NCI-H1105 (cell line): ENCODE data around the gene ANXA6.

ENCODE experiments used
- DNase-seq: peaks from one replicate; lab custom pipeline; 2025; lab: John Stamatoyannopoulos, UW

ANXA6 gene

DNA sequence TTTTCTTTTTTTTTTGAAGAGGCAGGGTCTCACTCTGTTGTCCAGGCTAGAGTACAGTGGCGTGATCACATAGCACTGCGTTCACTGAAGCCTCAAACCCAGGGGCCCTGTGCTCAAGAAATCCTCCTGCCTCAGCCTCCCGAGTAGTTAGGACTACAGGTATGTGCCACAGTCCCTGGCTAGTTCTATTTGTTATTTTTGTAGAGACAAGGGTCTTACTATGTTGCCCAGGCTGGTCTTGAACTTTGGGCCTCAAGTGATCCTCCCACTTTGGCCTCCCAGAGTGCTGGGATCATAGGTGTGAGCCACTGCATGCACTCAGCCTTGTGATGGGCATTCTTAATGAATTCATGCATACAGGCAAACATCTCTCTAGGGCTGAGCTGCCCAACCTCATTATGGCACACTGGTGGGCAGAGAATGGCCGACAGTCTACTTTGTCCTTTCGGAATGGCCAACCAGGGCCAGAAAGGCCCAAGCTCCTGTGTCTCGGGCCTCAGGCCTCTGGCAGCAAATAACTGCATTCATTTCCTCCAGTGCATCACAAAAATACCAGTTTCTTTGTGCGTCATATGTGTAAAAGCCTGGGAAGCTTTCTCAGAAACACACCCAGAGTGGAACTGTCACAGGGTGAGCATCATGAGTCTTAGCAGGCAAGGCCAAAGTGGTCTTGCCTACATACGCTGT lies 27.2 kb downstream of the ANXA6 start:
- no peak for DNase-seq

- DNase-seq, result no peak
Measured at GRCh38 chr5:151128817-151129216, 28.8 kb downstream of the ANXA6 start.

GRCh38 chr5:151127926-151128325 lies 29.7 kb downstream of the ANXA6 start:
- no peak for DNase-seq

GRCh38 chr5:151126199-151126645 lies 31.4 kb downstream of the ANXA6 start:
- DNase-seq, result peak; percentile 5

DNA sequence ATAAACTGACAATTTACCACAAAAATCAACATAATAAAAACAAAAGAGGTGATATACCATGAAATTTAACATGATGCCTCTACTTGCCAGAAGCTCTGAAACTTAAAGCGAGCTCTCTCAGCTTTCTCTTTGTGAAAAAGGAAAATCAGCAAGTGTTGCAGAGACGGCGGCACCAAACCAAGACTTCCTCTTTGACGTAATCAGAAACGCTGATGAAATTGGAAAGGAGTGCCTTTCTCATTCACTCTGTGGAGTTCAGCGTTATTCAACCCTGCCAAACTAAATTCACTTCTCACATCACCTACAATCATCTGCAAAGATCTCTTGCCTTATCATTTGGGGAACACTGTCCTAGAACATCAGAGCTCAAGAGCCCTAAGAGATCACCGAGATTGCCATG lies 32.2 kb downstream of the ANXA6 start:
- no peak for DNase-seq

DNA sequence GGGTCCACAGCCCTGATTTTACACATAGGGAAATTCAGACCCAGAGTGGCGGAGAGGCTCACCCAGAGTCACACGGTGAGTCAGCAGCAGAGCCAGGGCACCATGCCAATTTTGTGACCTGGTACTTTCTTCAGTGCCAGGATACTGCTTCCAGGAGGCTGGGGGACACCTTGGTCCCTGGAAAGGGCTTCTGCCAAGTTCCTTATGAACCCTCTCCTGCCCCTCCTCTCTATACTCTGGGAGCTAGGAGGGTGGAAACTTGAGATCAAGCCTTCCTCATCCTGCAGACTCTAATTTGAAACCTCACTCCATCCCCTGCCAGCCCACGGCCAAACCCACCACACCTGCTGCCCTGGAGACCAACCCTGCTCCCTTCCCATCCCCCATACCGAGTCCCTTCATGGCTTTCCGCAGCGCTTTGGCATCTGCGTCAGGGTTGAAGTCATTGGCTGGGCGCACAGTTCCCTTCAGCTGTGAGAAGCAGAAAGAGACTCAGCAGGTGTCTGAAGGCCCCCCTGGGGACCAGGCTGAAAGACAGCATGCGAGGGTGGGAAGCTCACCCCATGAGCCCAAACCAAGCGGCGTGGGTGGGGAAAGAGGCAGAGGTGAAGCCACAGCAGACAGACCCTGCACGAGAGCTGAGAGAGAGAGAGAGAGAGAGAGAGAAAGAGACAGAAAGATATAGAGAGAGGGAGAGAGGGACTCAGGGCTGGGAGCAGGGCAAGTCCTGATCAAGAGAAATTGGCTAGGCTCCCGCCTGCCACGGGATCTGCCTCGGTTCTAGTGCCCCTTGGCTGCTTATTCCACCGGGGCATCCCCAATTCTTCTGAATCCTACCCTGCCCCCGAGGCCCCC lies 33.5 kb downstream of the ANXA6 start:
- peak; percentile 57 for DNase-seq

- DNase-seq, result no peak
Measured at GRCh38 chr5:151122828-151123227, 34.8 kb downstream of the ANXA6 start.

- DNase-seq, result no peak
Measured at GRCh38 chr5:151121665-151122064, 35.9 kb downstream of the ANXA6 start.

DNA sequence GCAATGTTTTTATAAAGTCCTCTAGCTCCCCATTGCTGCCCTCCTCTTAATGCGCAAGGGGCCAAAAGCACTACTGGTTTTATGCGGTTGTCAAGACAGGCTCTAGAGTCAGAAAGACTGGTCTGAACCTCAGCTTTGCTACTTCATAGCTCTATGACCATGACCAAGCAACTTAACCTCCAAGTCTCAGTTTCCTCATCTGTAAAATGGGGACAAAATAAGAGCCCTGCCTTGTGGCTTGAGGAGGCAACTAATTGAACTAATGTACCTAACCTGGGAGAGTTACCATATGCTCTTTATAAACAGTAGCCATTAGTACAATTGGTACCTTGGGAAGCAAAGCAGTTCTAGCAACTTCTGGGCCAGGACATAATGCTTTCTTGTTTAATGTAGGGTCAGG lies 36.5 kb downstream of the ANXA6 start:
- DNase-seq, result no peak

DNA sequence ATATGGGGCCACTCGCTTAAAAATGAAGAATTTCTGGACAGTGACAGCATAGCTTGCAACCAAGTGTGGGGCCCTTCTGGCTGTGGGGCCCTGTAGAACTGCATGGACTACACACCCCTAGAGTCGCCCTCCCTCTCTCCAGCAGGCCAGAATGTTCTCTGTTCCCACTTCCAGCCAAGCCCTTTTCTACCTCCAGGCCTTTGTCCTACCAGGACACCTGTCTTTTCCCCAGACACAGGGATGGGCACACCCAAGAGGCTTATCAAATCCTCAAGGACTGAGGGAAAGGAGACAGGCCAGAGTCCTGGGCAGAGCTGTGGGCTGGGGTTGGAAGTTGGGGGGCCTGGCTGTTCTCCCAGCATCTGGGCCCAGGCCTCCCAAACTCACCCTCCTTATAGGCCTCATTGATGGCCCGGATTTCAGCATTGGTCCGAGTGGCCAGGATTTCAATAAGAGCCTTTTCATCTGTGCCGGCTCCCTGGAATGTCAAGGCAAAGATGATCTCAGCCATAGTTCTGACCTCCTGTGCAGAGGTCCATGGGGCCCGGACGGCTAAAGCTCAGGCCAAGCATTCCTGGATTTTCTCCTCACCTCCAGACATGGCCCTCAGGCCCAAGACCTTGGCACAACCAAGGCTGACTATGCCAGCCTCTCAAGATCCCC lies 38.5 kb downstream of the ANXA6 start:
- DNase-seq, result no peak

- peak; percentile 21 for DNase-seq
Measured at GRCh38 chr5:151115272-151115905, 42.2 kb downstream of the ANXA6 start.

- DNase-seq, result no peak
Measured at GRCh38 chr5:151113651-151114050, 43.9 kb downstream of the ANXA6 start.

- no peak for DNase-seq
Measured at GRCh38 chr5:151110992-151111391, 46.6 kb downstream of the ANXA6 start.

DNA sequence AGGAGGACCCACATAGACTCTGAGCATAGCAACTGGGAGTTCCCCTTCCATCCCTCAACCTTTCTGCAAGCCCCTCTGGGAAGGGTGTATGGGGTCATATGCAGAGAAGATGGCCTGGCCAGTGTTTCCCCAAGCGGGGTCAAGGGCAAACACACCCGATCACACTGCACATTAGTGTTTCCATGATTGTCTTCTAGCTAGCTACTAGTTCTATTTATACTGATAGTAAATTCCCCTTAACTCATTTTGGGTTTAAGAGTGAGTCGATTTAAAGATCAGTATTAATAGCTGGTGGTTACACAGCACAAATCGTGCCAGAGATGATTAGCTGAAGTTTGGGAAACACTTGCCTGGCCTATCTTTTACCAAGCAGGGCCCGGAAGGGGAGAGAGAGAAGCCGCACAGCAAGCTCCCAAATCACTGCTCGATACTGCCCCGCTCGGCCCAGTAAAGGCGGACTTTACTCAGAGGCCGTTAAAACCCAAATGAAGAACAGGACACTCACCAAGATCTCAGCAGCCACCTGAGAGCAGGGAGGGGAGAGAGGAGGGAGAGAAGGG lies 47.4 kb downstream of the ANXA6 start:
- DNase-seq, result no peak

DNA sequence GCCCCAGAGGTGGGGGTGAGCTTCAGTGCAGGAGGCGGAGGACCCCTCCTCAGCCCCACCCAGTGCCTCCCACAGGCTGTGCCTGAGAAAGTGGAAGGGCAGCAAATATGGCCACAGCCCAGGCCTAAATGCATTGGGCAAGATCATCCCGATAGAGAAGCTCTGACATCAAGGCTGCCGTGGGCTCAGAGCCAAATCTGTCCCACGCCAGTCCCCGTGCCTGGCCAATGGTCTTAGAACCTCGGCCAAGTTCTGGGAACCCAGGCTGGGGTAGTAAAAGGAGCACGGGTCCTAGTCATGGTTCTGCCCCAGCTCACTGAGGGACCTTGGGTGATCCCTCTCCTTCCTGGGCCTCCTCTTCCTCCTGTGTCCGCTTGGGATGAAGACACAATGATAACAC lies 49.0 kb downstream of the ANXA6 start:
- DNase-seq, result no peak

DNA sequence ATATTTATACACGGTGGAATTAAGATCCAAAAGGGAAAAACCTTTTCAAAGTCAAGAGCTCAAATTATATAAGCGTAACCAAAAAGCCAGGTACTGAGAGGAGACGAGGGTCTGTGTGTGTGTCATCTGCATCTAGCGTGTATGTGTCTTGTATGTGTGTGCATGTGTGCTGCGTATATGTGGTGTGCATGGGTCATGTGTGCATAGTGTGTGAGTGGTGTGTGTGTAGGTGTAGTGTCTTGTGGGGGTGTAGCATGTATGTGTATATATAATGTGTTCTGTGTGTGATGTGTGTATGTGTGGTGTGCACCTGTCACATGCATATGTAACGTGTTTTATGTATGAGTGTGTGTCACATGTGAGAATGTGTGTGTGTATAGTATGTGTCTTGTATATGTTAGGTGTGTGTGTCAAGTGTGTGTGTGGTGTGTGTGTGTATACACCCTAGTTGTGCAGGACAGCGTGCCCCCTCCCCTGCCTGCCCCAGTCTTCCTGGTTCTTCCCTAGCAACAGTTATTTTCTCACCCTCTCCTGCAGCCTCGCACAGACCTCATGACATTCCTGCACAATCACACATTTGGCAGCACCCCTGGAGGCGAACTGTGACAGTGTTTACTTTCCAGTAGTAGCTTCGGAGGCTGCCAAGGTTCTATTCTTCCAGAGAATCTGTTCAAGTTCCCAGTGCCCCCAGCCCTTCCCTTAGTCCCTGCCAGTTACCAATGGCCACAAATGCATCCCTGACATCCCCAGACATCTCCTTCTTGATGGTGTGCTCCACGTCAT lies 49.6 kb downstream of the ANXA6 start:
- no peak for DNase-seq

GRCh38 chr5:151107084-151107483 lies 50.5 kb downstream of the ANXA6 start:
- DNase-seq, result no peak

DNA sequence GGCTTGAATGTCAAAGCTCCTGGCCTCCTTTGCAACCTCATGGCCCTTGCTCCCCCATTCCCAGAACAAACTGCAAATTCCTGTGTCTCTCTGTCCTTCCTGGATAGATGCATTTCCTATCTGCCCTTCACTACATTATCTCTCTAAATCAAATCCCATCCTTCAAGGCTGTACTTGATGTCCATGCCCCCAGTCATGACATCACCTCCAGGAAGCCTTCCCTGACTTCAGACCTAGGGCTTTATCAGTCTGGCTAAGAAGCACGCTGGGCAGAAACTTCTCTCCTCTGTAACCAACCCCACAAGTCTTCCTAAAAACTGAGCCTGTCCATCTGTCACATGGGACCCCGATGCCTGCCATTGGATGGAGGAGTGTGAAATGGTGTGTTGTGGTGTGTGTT lies 51.1 kb downstream of the ANXA6 start:
- no peak for DNase-seq

DNA sequence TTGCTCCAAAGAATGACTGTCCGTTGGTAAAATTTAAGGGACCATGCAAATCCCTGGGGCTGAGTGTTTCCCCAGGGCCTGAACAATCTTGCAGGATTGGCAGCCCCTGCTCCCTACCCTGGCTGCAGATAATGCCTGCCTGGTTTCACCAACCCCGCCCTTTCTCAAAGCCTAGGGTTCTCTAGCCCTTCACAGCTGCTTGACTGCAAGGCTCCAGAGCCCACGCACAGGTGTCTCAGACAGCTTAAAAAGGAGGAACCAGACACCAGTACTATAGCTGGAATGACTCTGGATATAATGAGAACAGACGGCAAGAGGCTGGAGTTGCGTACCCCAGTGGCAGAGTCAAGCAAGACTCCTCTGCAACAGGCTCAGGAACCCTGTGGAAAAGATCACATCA lies 51.5 kb downstream of the ANXA6 start:
- no peak for DNase-seq

- DNase-seq, result no peak
Measured at GRCh38 chr5:151105561-151105960, 52.0 kb downstream of the ANXA6 start.

- DNase-seq, result no peak
Measured at GRCh38 chr5:151104795-151105194, 52.8 kb downstream of the ANXA6 start.
